Stimulated activated CD4-positive, alpha-beta T cell treated with anti-CD3 and anti-CD28 coated beads, Interleukin-1b, Interleukin-23, amount 100 ng/mL, for 4 hours (primary cell): ENCODE results near the gene SH3RF3.
"Not testable (repeated sequence)": the region's sequence is repeated elsewhere in the genome, so short reads cannot be mapped to it uniquely, and the experiment has no call there.

Experiments used
- DNase-seq, 2 donors: peaks; one replicate each; pipeline ENCODE4 v3.0.0-alpha.2; 2020; ENCODE audit warnings: low read depth in 2 of 2

Gene SH3RF3

DNA sequence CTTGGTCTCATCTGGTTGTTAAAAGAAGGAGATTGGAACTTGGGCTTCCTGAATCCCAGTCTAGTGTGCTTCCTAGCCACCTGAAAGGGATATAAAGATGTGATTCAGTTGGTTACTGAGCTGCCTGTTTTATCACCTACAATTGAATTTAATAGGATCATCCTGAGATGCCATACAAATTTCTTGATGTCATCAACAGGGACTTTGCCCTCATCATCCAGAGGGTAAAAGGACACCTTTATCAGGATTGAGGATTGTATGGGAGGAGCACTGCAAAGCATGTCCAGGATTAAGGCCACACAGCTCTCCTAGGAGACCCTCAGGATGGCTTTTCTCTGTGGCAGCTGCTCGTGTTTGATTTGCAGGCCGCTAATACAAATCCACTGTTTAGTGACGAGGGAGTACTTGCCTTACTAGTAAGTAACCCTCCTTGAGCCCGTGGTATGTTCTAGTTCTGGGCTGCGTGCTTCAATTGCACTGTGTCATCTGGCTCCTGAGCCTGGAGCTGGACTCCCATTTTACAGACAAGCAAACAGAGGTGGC is 28.6 kb downstream of the SH3RF3 start:
- DNase-seq, result no peak

GRCh38 chr2:109158237-109158636 is 29.2 kb downstream of the SH3RF3 start:
- no peak for DNase-seq

DNA sequence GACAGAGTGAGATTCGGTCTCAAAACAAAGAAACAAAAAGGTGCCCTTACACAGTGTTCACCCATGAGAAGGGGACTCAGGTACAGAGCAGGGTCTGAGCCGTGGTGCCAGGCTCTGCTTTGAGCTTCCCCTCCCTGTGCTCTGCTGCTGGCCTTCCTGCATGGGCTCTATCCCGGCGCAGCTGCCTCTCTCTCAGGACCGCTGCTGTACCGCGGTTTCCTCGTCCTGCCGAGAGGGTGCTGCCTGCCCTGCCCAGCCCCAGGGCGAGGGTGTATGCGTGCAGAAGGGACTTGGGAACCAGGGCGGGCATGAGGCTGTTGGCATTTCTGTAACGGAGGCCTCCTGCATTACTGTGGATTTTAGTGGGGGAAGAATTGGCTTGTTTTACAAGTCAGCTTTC is 30.1 kb downstream of the SH3RF3 start:
- no peak for DNase-seq

GRCh38 chr2:109160714-109161440 is 31.9 kb downstream of the SH3RF3 start:
- no peak for DNase-seq

GRCh38 chr2:109162367-109162766 is 33.4 kb downstream of the SH3RF3 start:
- DNase-seq, result not testable (repeated sequence)

DNA sequence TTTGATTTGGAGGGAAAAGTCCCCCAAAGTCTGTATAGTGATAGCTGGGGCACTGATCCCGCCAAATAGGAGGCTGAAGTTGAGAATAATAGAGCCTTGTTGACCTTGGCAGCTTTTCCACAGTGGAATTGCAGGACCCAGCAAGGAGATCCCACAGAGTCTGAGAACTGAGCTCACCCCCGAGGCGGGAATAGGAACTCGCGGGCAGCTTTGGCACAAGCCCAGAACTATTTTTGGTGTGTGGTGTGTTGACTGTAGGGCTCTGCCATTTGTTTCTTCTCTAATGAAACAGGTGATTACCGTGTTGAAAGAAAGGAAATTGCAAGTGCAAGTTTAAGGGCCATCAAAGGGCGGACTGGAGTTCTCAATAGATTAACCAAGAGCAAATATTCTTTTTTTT is 34.0 kb downstream of the SH3RF3 start:
- DNase-seq, result no peak

- no peak for DNase-seq
Measured at GRCh38 chr2:109164311-109164710, 35.3 kb downstream of the SH3RF3 start.

DNA sequence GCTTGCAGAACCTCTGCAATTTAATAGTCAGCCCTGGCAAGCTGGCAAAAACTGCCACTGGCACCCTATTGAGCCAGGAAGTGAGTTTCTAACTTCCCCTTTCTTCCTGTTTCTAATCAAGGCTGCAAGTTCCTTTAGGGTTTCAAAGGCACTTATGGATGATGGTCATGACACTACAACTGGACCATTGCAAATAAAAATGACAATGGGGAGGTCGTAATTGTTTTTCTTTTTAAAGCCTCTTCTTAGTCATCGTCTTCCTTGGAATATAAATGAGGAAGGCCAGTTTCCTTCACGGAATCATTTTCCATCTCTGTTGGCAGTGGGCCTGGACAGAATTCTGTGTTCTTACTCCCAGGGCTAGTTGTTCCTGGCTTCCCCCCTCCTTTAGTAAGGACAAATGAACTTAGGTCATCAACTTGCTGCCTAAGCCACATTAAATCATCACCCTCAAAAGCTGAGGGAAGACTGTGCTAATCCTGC is 35.8 kb downstream of the SH3RF3 start:
- DNase-seq, result no peak

GRCh38 chr2:109166811-109167210 is 37.8 kb downstream of the SH3RF3 start:
- no peak for DNase-seq

DNA sequence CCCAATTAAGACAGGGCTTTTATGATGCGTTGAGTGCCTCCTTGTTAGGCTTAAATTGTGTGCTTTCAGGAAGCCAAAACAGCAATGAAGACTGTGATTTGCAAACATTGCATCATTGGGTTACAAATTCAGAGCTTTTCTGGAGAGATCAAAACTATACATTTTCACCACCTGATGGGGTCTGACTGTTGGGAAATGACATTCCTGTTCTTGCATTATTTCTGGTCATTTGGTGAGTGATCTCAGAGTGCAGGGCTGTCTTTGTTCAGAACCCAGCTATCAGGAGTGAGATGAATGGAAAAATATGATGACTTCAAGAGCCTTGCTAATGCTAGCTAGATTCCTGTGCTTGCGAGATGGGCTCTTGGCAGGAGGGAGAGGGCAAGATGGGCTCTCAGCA is 39.1 kb downstream of the SH3RF3 start:
- no peak for DNase-seq

GRCh38 chr2:109168716-109169115 is 39.7 kb downstream of the SH3RF3 start:
- no peak for DNase-seq

DNA sequence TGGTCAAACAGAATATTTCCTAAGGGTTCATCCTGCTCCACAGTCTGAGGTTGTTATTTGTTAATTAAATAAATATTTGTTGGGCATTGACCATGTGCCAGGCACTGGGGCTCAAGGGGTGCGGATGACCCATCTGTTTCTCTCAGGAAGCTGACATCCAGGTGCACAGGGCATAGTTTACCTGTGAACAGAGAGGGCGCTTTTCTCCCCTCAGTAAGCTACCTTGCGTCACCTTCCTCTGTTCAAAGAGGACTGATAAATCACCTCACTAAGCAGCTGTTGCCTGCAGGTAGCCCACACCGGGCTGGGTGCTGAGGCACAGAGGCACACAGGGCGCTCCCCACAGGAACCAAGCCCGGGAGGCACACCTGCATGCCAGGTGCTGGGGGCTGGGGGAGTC is 41.6 kb downstream of the SH3RF3 start:
- no peak for DNase-seq

DNA sequence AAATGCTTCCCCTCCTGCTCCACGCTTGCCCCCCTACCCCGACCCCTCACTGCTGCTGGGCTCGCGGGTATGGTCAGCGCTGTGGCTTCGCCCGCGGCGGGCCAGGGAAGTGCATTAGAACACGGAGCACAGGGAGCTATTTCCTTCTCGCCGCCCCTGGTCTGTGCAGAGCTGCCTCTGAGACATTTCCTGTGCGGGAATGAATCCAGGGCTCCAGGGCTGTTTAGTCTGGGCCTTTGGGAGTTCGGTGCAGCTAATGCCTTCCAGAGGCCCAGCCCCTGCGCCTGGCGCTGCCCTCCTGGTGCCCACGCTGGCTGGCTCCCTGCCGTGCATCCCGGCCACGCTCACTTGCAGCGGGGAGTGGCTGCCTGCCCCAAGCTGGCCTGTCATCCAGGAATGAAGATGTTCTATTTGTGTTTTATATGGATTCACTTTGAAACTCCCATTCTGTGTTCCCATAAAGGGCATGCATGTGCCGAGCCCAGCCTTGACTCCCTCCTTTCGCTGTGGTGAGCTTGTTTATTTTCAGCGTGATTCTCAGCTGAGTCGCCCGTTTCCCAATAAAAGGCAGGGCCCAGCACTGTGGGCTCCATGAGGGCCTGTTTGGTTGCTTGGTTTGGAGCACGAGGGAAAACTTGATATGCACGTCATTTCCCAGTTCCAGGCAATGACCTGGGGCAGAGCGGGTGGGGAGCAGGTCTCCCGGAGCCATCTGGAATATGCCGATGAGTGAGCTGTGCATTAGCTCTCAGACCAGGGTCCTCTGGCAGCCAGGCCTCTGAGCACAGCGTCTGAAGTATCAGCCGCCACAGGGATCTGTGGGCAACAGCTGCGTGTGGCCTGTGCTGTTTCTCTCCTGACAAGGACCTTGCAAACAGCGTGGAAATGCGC is 42.7 kb downstream of the SH3RF3 start:
- DNase-seq, result no peak

- no peak for DNase-seq
Measured at GRCh38 chr2:109172556-109173105, 43.6 kb downstream of the SH3RF3 start.

- no peak for DNase-seq
Measured at GRCh38 chr2:109173311-109174171, 44.5 kb downstream of the SH3RF3 start.

- DNase-seq, result no peak
Measured at GRCh38 chr2:109174214-109174613, 45.2 kb downstream of the SH3RF3 start.

DNA sequence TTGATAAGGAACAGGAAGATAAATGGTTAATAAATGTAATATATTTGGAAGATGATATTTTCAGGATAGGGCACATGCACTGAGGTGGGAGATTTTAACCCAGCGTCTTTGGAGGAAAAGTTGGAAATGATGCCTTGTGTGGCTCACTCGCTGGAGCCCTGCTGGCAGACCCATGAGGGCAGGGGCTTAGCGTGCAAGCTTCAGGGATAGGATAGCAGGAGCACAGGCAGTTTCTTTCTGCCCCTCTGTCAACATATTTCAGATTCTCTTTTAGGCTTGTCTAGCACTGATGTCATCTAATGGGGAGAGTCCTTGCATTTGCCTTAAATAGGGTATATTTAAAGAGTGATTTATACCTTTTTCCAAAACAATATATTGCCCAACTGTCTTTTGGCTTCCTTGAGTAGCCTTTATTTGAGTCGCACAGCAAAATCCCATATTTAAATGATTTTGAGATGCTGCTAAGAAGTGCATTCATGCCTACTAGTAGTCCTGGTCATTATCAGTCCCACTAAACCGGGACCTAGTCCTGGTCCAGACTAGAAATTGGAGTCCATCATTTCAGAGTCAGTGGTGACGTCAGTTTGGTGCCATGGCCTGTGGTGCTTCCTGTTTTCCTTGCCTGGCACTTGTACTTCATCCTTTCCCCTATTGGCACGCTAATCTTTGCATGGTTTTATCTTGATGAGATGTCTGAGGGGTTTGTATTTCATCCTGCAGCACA is 45.8 kb downstream of the SH3RF3 start:
- DNase-seq, result no peak

GRCh38 chr2:109175350-109175678 is 46.3 kb downstream of the SH3RF3 start:
- no peak for DNase-seq

- DNase-seq, result no peak
Measured at GRCh38 chr2:109176928-109177327, 47.9 kb downstream of the SH3RF3 start.

DNA sequence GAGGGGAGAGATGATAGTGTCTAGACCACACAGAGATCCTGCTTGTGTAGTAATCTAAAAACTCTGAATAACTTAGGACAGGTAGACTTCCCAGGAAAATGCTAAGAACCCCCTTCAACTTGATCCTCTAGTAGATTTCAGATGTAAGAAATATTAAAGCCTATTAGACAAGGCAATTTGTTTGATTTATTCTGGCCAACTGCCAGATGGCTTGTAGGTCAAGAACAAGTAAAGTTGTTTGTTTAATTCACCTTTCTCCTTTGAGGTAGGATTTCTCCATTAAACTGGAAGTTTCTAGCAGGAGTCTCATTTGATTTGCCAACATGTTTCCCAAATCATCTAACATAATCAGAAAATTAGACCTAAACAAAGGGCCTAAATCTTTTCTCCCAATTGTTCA is 48.6 kb downstream of the SH3RF3 start:
- DNase-seq, result no peak

- DNase-seq, result no peak
Measured at GRCh38 chr2:109178968-109179367, 50.0 kb downstream of the SH3RF3 start.
